ENCODE results near the gene CDH16.

DNA sequence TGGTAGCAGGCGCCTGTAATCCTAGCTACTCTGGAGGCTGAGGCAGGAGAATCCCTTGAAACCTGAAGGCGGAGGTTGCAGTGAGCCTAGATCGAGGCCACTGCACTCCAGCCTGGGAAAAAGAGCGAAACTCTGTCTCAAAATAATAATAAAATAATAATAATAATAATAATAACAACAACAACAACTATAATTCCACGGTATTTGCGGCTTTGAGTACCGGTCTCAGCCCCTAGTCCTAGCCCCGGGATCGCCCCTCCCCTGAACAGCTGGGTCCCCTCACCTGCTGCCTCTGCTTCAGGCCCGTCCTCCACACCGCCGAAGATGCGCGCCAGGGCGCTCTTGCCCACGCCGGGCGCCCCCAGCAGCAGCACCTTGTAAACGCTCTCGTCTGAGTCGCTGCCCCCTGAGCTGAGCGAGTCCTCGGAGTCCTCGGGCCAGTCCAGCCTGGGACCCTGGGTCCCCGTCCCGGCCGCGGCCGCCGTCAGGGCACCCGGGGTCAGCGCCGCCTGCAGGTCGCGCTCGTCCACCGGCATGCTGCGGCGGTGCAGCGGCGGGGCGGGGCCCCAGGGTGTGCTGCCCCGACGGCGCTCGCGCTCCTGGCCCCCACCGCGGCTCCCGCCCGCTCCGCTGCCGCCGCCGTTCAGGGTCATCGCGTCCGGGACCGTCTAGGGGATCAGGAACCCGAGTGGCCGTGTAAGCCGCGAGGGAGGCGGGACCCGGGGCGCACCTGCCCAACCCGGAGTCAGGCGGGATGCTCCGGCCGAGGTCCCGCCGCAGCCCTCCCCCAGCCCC, 6.0 kb upstream of the CDH16 start:
- TF ChIP-seq, protein P1, sequence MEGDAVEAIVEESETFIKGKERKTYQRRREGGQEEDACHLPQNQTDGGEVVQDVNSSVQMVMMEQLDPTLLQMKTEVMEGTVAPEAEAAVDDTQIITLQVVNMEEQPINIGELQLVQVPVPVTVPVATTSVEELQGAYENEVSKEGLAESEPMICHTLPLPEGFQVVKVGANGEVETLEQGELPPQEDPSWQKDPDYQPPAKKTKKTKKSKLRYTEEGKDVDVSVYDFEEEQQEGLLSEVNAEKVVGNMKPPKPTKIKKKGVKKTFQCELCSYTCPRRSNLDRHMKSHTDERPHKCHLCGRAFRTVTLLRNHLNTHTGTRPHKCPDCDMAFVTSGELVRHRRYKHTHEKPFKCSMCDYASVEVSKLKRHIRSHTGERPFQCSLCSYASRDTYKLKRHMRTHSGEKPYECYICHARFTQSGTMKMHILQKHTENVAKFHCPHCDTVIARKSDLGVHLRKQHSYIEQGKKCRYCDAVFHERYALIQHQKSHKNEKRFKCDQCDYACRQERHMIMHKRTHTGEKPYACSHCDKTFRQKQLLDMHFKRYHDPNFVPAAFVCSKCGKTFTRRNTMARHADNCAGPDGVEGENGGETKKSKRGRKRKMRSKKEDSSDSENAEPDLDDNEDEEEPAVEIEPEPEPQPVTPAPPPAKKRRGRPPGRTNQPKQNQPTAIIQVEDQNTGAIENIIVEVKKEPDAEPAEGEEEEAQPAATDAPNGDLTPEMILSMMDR (tag by site-specific recombination; IDR thresholded peaks at IDR 0.05), result no peak
- TF ChIP-seq ZNF223 (tag by site-specific recombination; IDR thresholded peaks at IDR 0.05) (no peak), ZBTB8A (tag by site-specific recombination; IDR thresholded peaks at IDR 0.05) (no peak), KLF7 (tag by site-specific recombination; IDR thresholded peaks at IDR 0.05; ENCODE audit: borderline replicate concordance) (no peak), ZNF138 (tag by site-specific recombination; IDR thresholded peaks at IDR 0.05; ENCODE audit: borderline replicate concordance) (no peak), ZNF561 (tag by site-specific recombination; IDR thresholded peaks at IDR 0.05; ENCODE audit: borderline replicate concordance) (no peak), ZNF10 (tag by site-specific recombination; IDR thresholded peaks at IDR 0.05) (no peak)

Measured in HEK293 (cell line).